Measurements from ENCODE around the gene EMILIN2.
A peak's percentile ranks its signal among the peaks of the same experiment; 100 is the strongest.

The EMILIN2 gene

GRCh38 chr18:2918761-2919550 lies 72.2 kb downstream of the EMILIN2 start:
- Histone ChIP-seq H3K9me2 (replicated peaks; ENCODE audit: control insufficient read depth, low read length) (no peaks in the 10 kb centered on the region), H4K20me1 (ENCODE audit: control insufficient read depth, insufficient read depth, low read depth, low read length) (no peaks in the 10 kb centered on the region), H3K9me3 (ENCODE audit: control insufficient read depth, insufficient read depth, low read length) (no peaks in the 10 kb centered on the region), H3K27ac (ENCODE audit: low read depth, low read length) (peak overlapping the region; percentile 84), H3K36me3 (ENCODE audit: control insufficient read depth, low read length) (peaks cover 37% of the 10 kb centered on the region), H3F3A (ENCODE audit: control insufficient read depth, insufficient read depth) (peaks cover 9% of the 10 kb centered on the region; the same call in 1 of the 2 replicates), H3K4me2 (ENCODE audit: low read length) (peak overlapping the region; percentile 88), H3K4me3 (ENCODE audit: low read length) (peak overlapping the region; percentile 59), H3K79me2 (ENCODE audit: control insufficient read depth, low read length) (no peaks in the 10 kb centered on the region), H3K4me1 (ENCODE audit: control insufficient read depth, low read length) (peaks cover 37% of the 10 kb centered on the region), H3K27me3 (ENCODE audit: control insufficient read depth, low read length) (no peaks in the 10 kb centered on the region)
- TF ChIP-seq EZH2phosphoT487 (IDR thresholded peaks at IDR 0.05; ENCODE audit: borderline replicate concordance, low read length), result no peak
- no peak for TF ChIP-seq CTCF (IDR thresholded peaks at IDR 0.05; ENCODE audit: low read depth, low read length, poor library complexity, severe bottlenecking)

GRCh38 chr18:2919600-2919999 lies 72.8 kb downstream of the EMILIN2 start:
- no peaks in the 10 kb centered on the region for H3K27me3 ChIP-seq (ENCODE audit: control insufficient read depth, low read length)
- H3K4me3 ChIP-seq (ENCODE audit: low read length), result no peak overlapping the region
- H3K36me3 ChIP-seq (ENCODE audit: control insufficient read depth, low read length), result peaks cover 37% of the 10 kb centered on the region
- H3K9me3 ChIP-seq (ENCODE audit: control insufficient read depth, insufficient read depth, low read length), result no peaks in the 10 kb centered on the region
- H3K79me2 ChIP-seq (ENCODE audit: control insufficient read depth, low read length), result no peaks in the 10 kb centered on the region
- peaks cover 9% of the 10 kb centered on the region; the same call in 1 of the 2 replicates for H3F3A ChIP-seq (ENCODE audit: control insufficient read depth, insufficient read depth)
- H3K27ac ChIP-seq (ENCODE audit: low read depth, low read length), result no peak overlapping the region
- no peaks in the 10 kb centered on the region for H3K9me2 ChIP-seq (replicated peaks; ENCODE audit: control insufficient read depth, low read length)
- TF ChIP-seq CTCF (IDR thresholded peaks at IDR 0.05; ENCODE audit: low read depth, low read length, poor library complexity, severe bottlenecking), result no peak
- no peak for TF ChIP-seq EZH2phosphoT487 (IDR thresholded peaks at IDR 0.05; ENCODE audit: borderline replicate concordance, low read length)
- H4K20me1 ChIP-seq (ENCODE audit: control insufficient read depth, insufficient read depth, low read depth, low read length), result no peaks in the 10 kb centered on the region
- H3K4me2 ChIP-seq (ENCODE audit: low read length), result no peak overlapping the region
- peaks cover 37% of the 10 kb centered on the region for H3K4me1 ChIP-seq (ENCODE audit: control insufficient read depth, low read length)

- Histone ChIP-seq H3K27ac (ENCODE audit: low read depth, low read length) (no peak overlapping the region), H3K27me3 (ENCODE audit: control insufficient read depth, low read length) (no peaks in the 10 kb centered on the region), H3K9me2 (replicated peaks; ENCODE audit: control insufficient read depth, low read length) (no peaks in the 10 kb centered on the region), H3K79me2 (ENCODE audit: control insufficient read depth, low read length) (no peaks in the 10 kb centered on the region), H3K4me3 (ENCODE audit: low read length) (no peak overlapping the region), H4K20me1 (ENCODE audit: control insufficient read depth, insufficient read depth, low read depth, low read length) (no peaks in the 10 kb centered on the region), H3K4me2 (ENCODE audit: low read length) (no peak overlapping the region), H3K4me1 (ENCODE audit: control insufficient read depth, low read length) (peaks cover 37% of the 10 kb centered on the region), H3K9me3 (ENCODE audit: control insufficient read depth, insufficient read depth, low read length) (no peaks in the 10 kb centered on the region), H3K36me3 (ENCODE audit: control insufficient read depth, low read length) (peaks cover 37% of the 10 kb centered on the region), H3F3A (ENCODE audit: control insufficient read depth, insufficient read depth) (peaks cover 9% of the 10 kb centered on the region; the same call in 1 of the 2 replicates)
- TF ChIP-seq CTCF (IDR thresholded peaks at IDR 0.05; ENCODE audit: low read depth, low read length, poor library complexity, severe bottlenecking) (no peak), EZH2phosphoT487 (IDR thresholded peaks at IDR 0.05; ENCODE audit: borderline replicate concordance, low read length) (no peak)
Measured at GRCh38 chr18:2920027-2920426, 73.2 kb downstream of the EMILIN2 start.
